ENCODE measurements around the gene ZNF362.

Gene ZNF362

GRCh38 chr1:33348194-33348593 lies 91.9 kb downstream of the ZNF362 start:
- peak in 2 of 42 donors; percentile 27 to 43 for DNase-seq
- intact Hi-C loops (cut with DNase I): loop anchor here (5.0 kb wide), 1 partner anchor 84 kb away; the partner anchor contains the start of gene PHC2

- peak in 6 of 42 donors; percentile 57 to 73 (median 59) for DNase-seq
- intact Hi-C loops (cut with DNase I): loop anchor here (5.0 kb wide), 1 partner anchor 84 kb away; the partner anchor contains the start of gene PHC2
Measured at GRCh38 chr1:33348676-33349080, 92.4 kb downstream of the ZNF362 start.

GRCh38 chr1:33349081-33349759 lies 92.9 kb downstream of the ZNF362 start:
- DNase-seq: peak in 26 of 42 donors; percentile 39 to 79 (median 55)
- intact Hi-C loops (cut with DNase I): loop anchor here (5.0 kb wide), 1 partner anchor 83 kb away; the partner anchor contains the start of gene PHC2

GRCh38 chr1:33349778-33350610 lies 93.7 kb downstream of the ZNF362 start:
- intact Hi-C loops (cut with DNase I): loop anchor here (5.0 kb wide), 1 partner anchor 82 kb away; the partner anchor contains the start of gene PHC2
- DNase-seq: peak; percentile 59 to 93 (median 84)
